Stimulated activated naive CD8-positive, alpha-beta T cell treated with anti-CD3 and anti-CD28 coated beads, Interleukin-15, Interleukin-2, amounts not matched to agents 100 ng/mL and 50 ng/mL, for 24 hours (primary cell): ENCODE measurements around the gene RLN3.

Source experiments
- H3K27ac Mint-ChIP-seq: one replicate; pipeline ENCODE4 v1.8.0; 2021; ENCODE audit warnings: mild to moderate bottlenecking, mixed read lengths
- H3K27me3 Mint-ChIP-seq: one replicate; pipeline ENCODE4 v1.8.0; 2021; ENCODE audit warnings: mixed read lengths
- H3K36me3 Mint-ChIP-seq: one replicate; pipeline ENCODE4 v1.8.0; 2021; ENCODE audit warnings: low read depth, mixed read lengths
- H3K4me1 Mint-ChIP-seq: one replicate; pipeline ENCODE4 v1.8.0; 2021; ENCODE audit warnings: low read depth, mixed read lengths
- H3K4me3 Mint-ChIP-seq: one replicate; pipeline ENCODE4 v1.8.0; 2021; ENCODE audit warnings: mild to moderate bottlenecking, mixed read lengths
- H3K9me3 Mint-ChIP-seq: one replicate; pipeline ENCODE4 v1.8.0; 2021; ENCODE audit warnings: mixed read lengths

Gene RLN3, protein sequence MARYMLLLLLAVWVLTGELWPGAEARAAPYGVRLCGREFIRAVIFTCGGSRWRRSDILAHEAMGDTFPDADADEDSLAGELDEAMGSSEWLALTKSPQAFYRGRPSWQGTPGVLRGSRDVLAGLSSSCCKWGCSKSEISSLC

DNA sequence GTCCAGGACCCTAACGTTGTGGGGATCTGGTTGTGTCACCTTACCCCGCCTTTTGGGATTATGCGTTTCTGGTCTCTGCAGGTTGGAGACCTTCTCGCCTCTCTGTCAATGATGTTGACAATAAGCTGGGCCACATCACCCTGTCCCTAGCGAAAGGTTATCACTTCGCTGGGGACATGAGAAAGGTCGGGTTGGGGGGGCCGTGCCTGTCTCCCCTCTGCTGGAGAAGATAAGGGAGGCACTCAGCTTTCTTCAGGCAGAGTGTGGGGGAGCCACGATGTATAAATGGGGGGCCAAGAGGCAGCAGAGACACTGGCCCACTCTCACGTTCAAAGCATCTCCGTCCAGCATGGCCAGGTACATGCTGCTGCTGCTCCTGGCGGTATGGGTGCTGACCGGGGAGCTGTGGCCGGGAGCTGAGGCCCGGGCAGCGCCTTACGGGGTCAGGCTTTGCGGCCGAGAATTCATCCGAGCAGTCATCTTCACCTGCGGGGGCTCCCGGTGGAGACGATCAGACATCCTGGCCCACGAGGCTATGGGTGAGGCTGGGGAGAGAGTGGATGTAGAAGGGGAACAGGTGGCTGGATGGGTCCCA, at the start of gene RLN3:
Gene RLN3, plus strand, starts transcription at position 293 of the 595 bp plus-strand sequence. Its CDS starts 57 bp downstream, at position 350.
- H3K27ac Mint-ChIP-seq = no peak within 1 kb of the TSS
- H3K4me1 Mint-ChIP-seq = peaks cover 20% of the 10 kb centered on the region
- H3K4me3 Mint-ChIP-seq = no peak within 1 kb of the TSS
- no peaks in the 10 kb centered on the region for H3K9me3 Mint-ChIP-seq
- H3K36me3 Mint-ChIP-seq = peaks cover 3% of the 10 kb centered on the region
- H3K27me3 Mint-ChIP-seq = no peaks in the 10 kb centered on the region

DNA sequence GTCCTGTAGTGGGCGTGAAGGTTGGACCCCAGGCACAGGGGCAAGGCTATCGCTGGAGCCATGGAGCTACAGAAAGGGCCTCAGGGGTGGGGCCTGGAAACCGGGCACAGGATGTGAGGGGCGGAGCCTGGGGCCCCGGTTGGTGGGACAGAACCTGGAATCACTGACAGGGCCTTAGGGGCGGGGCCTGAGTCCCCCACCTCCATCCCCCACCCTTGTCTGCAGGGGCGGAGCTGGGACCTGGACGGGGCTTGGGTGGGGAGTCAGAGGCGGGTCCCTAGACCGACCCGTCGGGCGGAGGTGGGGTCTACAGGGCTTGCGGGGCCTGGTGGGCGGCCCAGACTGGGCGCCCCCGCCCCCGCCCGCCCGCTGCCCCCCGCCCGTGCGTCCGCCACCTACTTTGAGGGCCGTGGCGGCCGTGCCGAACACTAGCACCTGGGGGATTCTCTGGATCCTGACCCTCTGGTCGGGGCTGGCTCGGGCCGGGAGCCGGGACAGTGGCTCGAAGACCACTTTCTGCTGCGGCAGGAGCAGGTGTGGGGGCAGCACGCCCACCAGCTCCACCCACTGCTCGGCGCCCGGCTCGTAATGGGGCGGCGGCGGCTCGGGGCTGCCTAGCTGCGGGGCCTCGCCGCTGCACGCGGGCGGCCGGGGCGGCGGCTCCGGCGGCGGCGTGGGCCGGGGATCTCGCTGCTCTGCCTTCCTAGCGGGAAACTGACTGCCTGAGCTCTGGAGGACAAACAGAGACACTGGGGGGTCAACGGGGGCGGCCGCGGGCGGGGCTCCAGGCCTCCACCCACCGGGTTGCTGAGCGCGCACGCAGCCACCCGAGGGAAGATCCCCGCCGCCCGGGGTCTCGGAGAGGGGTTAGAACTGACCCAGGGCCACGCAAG, 49.4 kb upstream of the RLN3 start:
- H3K27ac Mint-ChIP-seq = no peak overlapping the region
- H3K36me3 Mint-ChIP-seq = peaks cover 6% of the 10 kb centered on the region
- H3K27me3 Mint-ChIP-seq = no peaks in the 10 kb centered on the region
- H3K4me1 Mint-ChIP-seq = peaks cover 14% of the 10 kb centered on the region
- H3K9me3 Mint-ChIP-seq = no peaks in the 10 kb centered on the region
- peak overlapping the region; percentile 20 for H3K4me3 Mint-ChIP-seq

DNA sequence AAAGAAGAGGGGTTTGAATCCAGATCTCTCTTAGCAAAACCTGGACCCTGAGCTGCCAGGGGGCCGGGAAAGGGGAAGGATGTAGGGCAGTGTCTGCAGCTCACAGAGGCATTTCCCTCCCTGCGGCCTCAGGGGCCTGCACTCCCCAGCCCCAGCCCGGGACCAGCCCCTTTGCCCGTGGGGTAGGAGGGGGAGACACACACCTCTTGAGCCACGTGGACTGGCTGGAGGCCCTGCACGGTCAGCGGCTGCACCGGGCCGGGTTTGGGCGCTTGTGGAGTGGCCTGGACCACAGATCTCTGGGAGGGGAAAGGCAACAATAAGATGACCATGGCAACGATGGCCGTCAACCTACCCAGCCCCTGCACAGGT, 48.7 kb upstream of the RLN3 start:
- peak overlapping the region; percentile 20 for H3K4me3 Mint-ChIP-seq
- H3K4me1 Mint-ChIP-seq = peaks cover 11% of the 10 kb centered on the region
- peaks cover 4% of the 10 kb centered on the region for H3K36me3 Mint-ChIP-seq
- no peaks in the 10 kb centered on the region for H3K27me3 Mint-ChIP-seq
- H3K9me3 Mint-ChIP-seq = no peaks in the 10 kb centered on the region
- no peak overlapping the region for H3K27ac Mint-ChIP-seq

DNA sequence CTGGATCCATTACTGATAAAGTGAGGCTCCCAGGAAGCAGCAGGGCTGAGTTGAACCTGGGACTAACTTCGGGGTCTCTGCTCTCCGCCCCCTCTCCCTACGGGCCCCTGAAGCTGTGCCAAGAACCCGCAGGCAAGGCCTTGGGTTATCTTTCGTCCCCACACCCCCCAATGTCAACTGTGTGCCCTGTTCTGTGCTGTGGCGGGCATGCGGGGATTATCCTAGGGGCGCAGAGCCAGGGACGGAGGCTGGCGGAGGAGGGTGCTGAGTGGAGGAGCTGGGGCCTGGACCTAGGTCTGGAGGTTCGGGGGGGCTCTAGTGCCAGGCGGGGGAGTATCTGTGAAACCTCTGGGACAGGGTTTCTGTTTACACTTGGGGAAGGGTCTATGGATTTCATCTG, 48.3 kb upstream of the RLN3 start:
- Mint-ChIP-seq H3K27ac (no peak overlapping the region), H3K36me3 (no peaks in the 10 kb centered on the region), H3K9me3 (no peaks in the 10 kb centered on the region), H3K4me3 (peak overlapping the region; percentile 20), H3K4me1 (peaks cover 15% of the 10 kb centered on the region), H3K27me3 (no peaks in the 10 kb centered on the region)

DNA sequence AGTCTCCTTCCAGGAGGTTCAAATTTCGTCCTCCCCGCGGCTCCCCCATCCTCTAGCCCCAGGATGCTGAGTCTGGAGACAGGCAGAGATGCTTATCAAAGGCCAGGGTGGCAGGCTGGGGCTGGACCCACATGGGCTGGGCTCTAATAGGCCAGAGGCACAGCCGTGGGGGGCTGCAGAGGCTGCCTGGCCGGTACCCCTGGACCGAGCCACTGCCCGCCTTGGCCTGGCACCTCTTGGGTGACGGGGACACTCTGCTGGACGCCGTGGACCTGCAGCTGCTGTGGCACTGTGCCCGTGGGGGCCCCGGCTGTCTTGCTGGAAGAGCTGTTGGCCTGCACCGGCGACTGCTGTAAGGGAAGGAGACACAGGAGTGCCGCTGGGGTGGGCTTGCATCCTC, 47.6 kb upstream of the RLN3 start:
- no peaks in the 10 kb centered on the region for H3K36me3 Mint-ChIP-seq
- no peaks in the 10 kb centered on the region for H3K9me3 Mint-ChIP-seq
- H3K27ac Mint-ChIP-seq = no peak overlapping the region
- no peak overlapping the region for H3K4me3 Mint-ChIP-seq
- H3K4me1 Mint-ChIP-seq = peaks cover 21% of the 10 kb centered on the region
- no peaks in the 10 kb centered on the region for H3K27me3 Mint-ChIP-seq

DNA sequence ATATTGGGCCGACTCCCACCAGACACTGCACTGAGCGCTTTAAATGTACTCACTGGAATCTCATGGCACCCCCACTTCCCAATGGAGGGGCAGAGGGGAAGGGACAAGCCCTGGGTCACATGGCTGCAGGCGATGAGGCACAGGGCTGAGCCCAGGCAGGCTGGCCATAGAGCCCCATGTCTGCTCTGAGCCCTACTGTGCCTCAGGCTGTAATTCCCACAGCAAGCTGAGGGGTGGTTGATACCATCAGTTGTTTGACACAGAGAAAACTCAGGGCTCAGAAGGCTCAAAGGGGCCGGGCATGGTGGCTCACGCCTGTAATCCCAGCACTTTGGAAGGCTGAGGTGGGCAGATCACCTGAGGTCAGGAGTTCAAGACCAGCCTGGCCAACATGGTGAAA, 46.9 kb upstream of the RLN3 start:
- H3K9me3 Mint-ChIP-seq = no peaks in the 10 kb centered on the region
- H3K27ac Mint-ChIP-seq = no peak overlapping the region
- no peaks in the 10 kb centered on the region for H3K36me3 Mint-ChIP-seq
- no peaks in the 10 kb centered on the region for H3K27me3 Mint-ChIP-seq
- no peak overlapping the region for H3K4me3 Mint-ChIP-seq
- peaks cover 26% of the 10 kb centered on the region for H3K4me1 Mint-ChIP-seq

DNA sequence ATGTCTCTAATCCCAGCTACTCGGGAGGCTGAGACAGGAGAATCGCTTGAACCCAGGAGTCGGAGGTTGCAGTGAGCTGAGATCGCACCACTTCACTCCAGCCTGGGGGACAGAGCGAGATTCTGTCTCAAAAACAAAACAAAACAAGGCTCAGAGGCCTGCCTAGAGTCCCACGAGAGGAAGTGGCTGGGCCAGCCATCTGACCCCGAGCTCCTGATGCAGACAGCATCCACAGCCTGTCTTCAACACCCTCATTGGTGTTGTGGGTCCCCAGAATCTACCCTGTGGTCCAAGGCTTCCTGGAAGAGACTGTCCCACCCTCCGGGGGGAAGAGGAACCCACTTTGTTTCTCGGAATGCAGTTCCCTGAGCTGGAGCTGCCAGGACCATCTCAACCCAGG, 46.5 kb upstream of the RLN3 start:
- Mint-ChIP-seq H3K27me3 (no peaks in the 10 kb centered on the region), H3K9me3 (no peaks in the 10 kb centered on the region), H3K27ac (no peak overlapping the region), H3K4me3 (no peak overlapping the region), H3K4me1 (peaks cover 31% of the 10 kb centered on the region), H3K36me3 (no peaks in the 10 kb centered on the region)

DNA sequence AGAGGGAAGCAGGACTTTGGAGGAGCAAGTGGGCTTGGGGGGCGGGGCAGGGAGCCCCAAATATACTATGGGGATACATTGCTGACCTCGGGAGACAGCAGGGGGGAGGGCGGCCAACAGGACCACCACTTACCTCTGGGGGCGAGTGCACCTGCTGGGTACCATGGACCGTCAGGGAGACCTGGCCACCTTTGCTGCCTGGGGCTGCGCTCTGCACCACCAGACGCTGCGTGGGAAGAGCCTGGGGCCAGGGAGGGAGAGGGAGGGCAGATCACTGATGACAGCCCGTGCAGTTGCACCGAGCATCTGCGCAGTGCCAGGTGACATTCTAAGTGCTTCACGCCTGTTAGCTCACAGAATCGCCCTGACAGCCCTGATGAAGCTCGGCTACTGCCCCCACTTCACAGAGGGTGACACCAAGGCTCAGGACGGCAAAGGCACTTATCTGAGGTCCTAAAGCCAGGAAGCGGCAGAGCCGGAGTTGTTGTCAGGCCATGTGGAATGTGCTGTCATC, 45.9 kb upstream of the RLN3 start:
- Mint-ChIP-seq H3K9me3 (no peaks in the 10 kb centered on the region), H3K4me1 (peaks cover 37% of the 10 kb centered on the region), H3K36me3 (no peaks in the 10 kb centered on the region), H3K4me3 (no peak overlapping the region), H3K27ac (no peak overlapping the region), H3K27me3 (no peaks in the 10 kb centered on the region)

DNA sequence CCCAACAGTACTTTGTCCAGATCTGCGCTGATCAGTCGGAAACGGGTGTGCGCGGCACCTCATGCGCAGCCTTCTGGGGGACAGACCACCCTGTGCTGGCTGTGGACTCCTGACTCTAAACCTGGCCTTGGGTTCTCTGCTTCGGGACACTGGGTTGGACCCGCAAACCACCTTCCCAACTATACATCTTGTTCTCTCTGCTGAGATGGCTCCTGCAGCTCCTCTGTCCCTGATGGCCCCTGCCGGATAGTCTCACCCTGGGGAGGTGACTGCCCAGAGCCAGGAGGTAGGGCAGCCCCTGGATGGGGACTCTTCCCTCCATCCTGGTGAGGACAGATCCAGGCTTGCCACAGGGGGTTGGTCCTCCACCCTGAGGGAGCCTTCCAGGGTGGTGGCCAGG, 45.2 kb upstream of the RLN3 start:
- Mint-ChIP-seq H3K9me3 (no peaks in the 10 kb centered on the region), H3K27me3 (no peaks in the 10 kb centered on the region), H3K4me1 (peaks cover 44% of the 10 kb centered on the region), H3K4me3 (no peak overlapping the region), H3K36me3 (no peaks in the 10 kb centered on the region), H3K27ac (no peak overlapping the region)

DNA sequence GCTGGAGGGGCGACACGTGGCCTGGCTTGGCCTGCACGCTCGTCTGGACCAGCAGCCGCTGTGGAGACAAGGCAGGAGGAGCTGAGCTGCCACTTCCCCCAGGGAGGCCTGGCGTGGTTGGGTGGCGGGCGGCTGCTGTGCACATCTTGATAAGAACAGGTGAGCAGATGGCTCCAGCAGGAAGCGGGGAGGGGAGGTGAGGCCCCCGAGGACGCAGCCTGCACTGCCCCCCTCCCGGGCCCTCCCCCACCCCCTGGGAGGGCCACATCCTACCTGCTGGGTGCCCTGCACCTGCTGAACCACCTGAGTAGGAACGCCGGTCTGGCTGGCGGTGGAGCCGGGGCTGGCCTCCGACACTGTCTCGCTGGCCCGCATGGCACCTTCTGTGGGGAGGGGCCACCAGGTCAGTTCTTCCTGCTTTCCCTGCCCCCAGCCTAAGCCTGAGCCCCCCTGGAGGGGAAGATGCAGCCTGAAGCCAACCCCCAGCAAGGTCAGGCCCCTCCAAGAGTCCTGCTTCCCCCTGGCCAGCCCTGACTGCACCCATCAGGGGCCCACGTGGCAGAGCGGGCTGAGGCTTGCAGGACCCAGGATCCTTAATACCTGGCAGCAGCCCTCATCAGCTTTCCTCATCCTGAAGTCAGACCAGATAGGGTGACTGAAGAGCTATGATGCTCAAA, 44.6 kb upstream of the RLN3 start:
- peaks cover 50% of the 10 kb centered on the region for H3K4me1 Mint-ChIP-seq
- H3K9me3 Mint-ChIP-seq = no peaks in the 10 kb centered on the region
- no peaks in the 10 kb centered on the region for H3K27me3 Mint-ChIP-seq
- no peak overlapping the region for H3K27ac Mint-ChIP-seq
- no peak overlapping the region for H3K4me3 Mint-ChIP-seq
- no peaks in the 10 kb centered on the region for H3K36me3 Mint-ChIP-seq

DNA sequence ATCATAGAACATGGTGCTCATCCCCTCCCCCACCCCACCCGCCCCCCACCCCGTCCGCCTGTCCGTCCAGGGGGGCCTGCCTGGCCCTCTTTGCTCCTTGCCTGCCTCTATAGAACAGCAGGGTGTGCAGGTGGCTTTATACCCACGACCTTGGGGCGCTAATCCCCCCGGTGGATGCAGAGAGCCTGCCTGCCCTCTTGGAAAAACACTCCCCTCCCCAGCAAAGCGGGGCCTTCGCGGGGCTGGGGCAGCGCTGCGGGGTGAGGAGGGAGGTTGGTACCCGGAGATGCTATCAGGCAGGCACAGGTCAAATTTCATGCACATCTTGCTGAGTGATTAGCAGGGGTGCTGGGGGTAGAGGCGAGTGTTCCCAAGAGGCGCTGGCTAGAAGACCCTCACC, 43.8 kb upstream of the RLN3 start:
- Mint-ChIP-seq H3K4me1 (peaks cover 58% of the 10 kb centered on the region), H3K27ac (no peak overlapping the region), H3K4me3 (no peak overlapping the region), H3K36me3 (peaks cover 6% of the 10 kb centered on the region), H3K27me3 (no peaks in the 10 kb centered on the region), H3K9me3 (no peaks in the 10 kb centered on the region)

DNA sequence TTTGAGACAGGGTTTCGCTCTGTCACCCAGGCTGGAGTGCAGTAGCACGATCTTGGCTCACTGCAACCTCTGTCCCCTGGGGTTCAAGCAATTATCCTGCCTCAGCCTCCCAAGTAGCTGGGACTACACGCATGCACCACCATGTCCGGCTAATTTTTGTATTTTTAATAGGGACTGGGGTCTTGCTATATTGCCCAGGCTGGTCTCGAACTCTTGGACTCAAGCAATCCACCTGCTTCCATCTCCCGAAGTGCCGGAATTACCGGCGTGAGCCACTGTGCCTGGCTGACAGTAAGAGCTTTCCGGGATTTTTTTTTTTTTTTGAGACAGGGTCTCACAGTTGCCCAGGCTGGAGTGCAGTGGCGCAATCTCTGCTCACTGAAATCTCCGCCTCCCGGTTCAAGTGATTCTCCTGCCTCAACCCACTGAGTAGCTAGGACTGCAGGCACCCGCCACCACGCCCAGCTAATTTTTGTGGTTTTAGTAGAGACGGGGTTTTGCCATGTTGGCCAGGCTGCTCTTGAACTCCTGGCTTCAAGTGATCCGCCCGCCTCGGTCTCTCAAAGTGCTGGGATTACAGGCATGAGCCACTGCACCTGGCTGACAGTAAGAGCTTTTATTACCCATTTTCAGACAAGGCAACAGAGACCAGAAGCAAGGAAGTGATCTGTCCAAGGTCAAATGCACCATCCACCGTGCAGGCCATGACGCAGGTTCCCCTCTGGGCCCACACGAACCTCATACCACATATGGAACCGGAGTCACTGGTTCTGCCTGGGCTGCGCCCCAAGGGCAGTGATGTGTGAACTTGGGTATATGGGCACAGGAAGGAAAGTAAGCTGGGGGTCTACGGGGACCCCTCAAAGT, 42.8 kb upstream of the RLN3 start:
- H3K4me3 Mint-ChIP-seq = peak overlapping the region; percentile 35

DNA sequence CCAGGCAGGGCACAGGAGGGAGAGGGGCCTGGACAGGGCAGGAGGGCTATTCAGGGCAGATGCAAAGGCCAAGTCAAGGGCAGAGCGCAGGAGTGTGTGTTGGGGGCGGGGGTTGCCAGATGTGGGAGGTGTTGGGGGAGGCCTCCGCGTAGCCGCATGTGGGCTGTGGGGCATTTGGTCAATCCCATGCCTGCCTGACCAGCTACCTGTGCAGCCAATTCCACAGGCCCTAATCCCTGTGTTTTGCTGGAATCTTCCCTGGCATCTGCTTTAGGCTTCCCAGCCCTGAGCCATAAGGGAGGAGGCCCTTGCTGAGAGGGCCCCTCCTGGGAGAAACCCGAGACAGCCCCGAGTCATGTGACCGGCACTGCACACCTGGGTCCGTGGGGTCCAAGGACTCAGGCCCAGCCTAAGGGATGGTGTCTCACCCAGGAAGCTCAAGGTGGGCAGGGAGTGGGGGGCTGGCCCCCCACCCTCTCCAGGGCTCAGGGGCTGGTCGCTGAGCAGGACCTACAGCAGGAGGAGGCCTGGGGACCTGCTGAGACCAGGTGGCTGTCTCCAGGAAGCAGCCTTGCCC, 42.1 kb upstream of the RLN3 start:
- Mint-ChIP-seq H3K4me1 (peaks cover 60% of the 10 kb centered on the region), H3K36me3 (peaks cover 15% of the 10 kb centered on the region)

More for the DNA sequence above, 42.8 kb upstream of the RLN3 start:
- Mint-ChIP-seq H3K36me3 (peaks cover 15% of the 10 kb centered on the region), H3K4me1 (peaks cover 60% of the 10 kb centered on the region), H3K9me3 (no peaks in the 10 kb centered on the region), H3K27me3 (no peaks in the 10 kb centered on the region), H3K27ac (peak overlapping the region; percentile 96)

More for the DNA sequence above, 42.1 kb upstream of the RLN3 start:
- Mint-ChIP-seq H3K9me3 (no peaks in the 10 kb centered on the region), H3K27me3 (no peaks in the 10 kb centered on the region), H3K4me3 (peak overlapping the region; percentile 35), H3K27ac (peak overlapping the region; percentile 96)
